Left hindlimb (tissue), 1 donor: Measurements from ENCODE around the gene GSG1.

Experiments used
- DNase-seq: peaks from one replicate; pipeline ENCODE4 v3.0.0-alpha.2; 2018

The GSG1 gene

GRCh38 chr12:13119826-13120225 lies 16.4 kb upstream of the GSG1 start:
- DNase-seq: no peak

- DNase-seq: no peak
These were observed 13.6 kb upstream of the GSG1 start for GRCh38 chr12:13117029-13117428.

- DNase-seq: peak; percentile 70
These were observed 12.8 kb upstream of the GSG1 start for GRCh38 chr12:13116259-13116658.

GRCh38 chr12:13114251-13115052 lies 11.0 kb upstream of the GSG1 start:
- DNase-seq: no peak

GRCh38 chr12:13112968-13113367 lies 9.5 kb upstream of the GSG1 start:
- DNase-seq: no peak

GRCh38 chr12:13106666-13107065 lies 3.2 kb upstream of the GSG1 start:
- DNase-seq: no peak

GRCh38 chr12:13105781-13106180 lies 2.3 kb upstream of the GSG1 start:
- no peak for DNase-seq

GRCh38 chr12:13104409-13104808 lies 942 bp upstream of the GSG1 start:
- no peak for DNase-seq

GRCh38 chr12:13102461-13103195 lies 839 bp downstream of the GSG1 start:
- DNase-seq: no peak

- no peak for DNase-seq
These were observed 1.6 kb downstream of the GSG1 start for GRCh38 chr12:13101821-13102375.

GRCh38 chr12:13100882-13101769 lies 2.3 kb downstream of the GSG1 start:
- peak; percentile 94 for DNase-seq

GRCh38 chr12:13100605-13100881 lies 2.9 kb downstream of the GSG1 start:
- no peak for DNase-seq

- DNase-seq: no peak
These were observed 3.4 kb downstream of the GSG1 start for GRCh38 chr12:13099844-13100604.

- DNase-seq: peak; percentile 59
These were observed 4.2 kb downstream of the GSG1 start for GRCh38 chr12:13099066-13099843.

- DNase-seq: peak; percentile 67
These were observed 5.9 kb downstream of the GSG1 start for GRCh38 chr12:13097491-13098011.

GRCh38 chr12:13095266-13095995 lies 8.0 kb downstream of the GSG1 start:
- no peak for DNase-seq

GRCh38 chr12:13094367-13094766 lies 9.1 kb downstream of the GSG1 start:
- DNase-seq: no peak

- no peak for DNase-seq
These were observed 9.6 kb downstream of the GSG1 start for GRCh38 chr12:13093848-13094220.

- no peak for DNase-seq
These were observed 10.1 kb downstream of the GSG1 start for GRCh38 chr12:13093191-13093847.

- DNase-seq: no peak
These were observed 11.6 kb downstream of the GSG1 start for GRCh38 chr12:13091832-13092231.
